MM.1S (cell line): Measurements from ENCODE around the gene C12orf56.
A peak's percentile ranks its signal among the peaks of the same experiment; 100 is the strongest.

ENCODE experiments used
- DNase-seq: peaks from one replicate; pipeline ENCODE4 v3.0.0-alpha.2; 2015
- H2AFZ ChIP-seq: fragments of 300-600 bp; sonication (generic); 2 replicates; pipeline ENCODE4 v1.6.0; 2016; ENCODE audit warnings: antibody characterized with exemption, low read length
- H3F3A ChIP-seq: fragments of 300-600 bp; sonication (generic); 2 replicates; pipeline ENCODE4 v1.6.1; 2016; ENCODE audit warnings: mild to moderate bottlenecking, antibody characterized with exemption, low read length, moderate library complexity, mixed read lengths; ENCODE audit not compliant: insufficient read depth
- H3K27ac ChIP-seq: fragments of 300-600 bp; sonication (generic); 2 replicates; pipeline ENCODE4 v1.5.1; 2016; ENCODE audit warnings: mild to moderate bottlenecking, low read length
- H3K27me3 ChIP-seq: fragments of 300-600 bp; sonication (generic); replicated peaks from 2 replicates; pipeline ENCODE4 v1.6.0; 2016; ENCODE audit warnings: low read length; ENCODE audit not compliant: insufficient read depth
- H3K36me3 ChIP-seq: fragments of 300-600 bp; sonication (generic); replicated peaks from 2 replicates; pipeline ENCODE4 v1.6.1; 2016; ENCODE audit warnings: mild to moderate bottlenecking, low read length, mixed read lengths; ENCODE audit not compliant: insufficient read depth
- H3K4me1 ChIP-seq: fragments of 300-600 bp; sonication (generic); 2 replicates; pipeline ENCODE4 v1.6.1; 2016; ENCODE audit warnings: low read length, mixed read lengths
- H3K4me2 ChIP-seq: fragments of 300-600 bp; sonication (generic); 2 replicates; pipeline ENCODE4 v1.6.0; 2016; ENCODE audit warnings: low read depth, low read length
- H3K4me3 ChIP-seq: fragments of 300-600 bp; sonication (generic); 2 replicates; pipeline ENCODE4 v1.5.1; 2016; ENCODE audit warnings: low read length, mixed read lengths
- H3K79me2 ChIP-seq: fragments of 300-600 bp; sonication (generic); 2 replicates; pipeline ENCODE4 v1.6.1; 2016; ENCODE audit warnings: mixed run types, low read length, mixed read lengths
- H3K9ac ChIP-seq: fragments of 300-600 bp; sonication (generic); 2 replicates; pipeline ENCODE4 v1.6.1; 2016; ENCODE audit warnings: low read length, mixed read lengths
- H3K9me2 ChIP-seq: fragments of 300-600 bp; sonication (generic); replicated peaks from 2 replicates; pipeline ENCODE4 v1.6.1; 2016; ENCODE audit warnings: mild to moderate bottlenecking, low read length, mixed read lengths; ENCODE audit not compliant: insufficient read depth
- H3K9me3 ChIP-seq: fragments of 300-600 bp; sonication (generic); replicated peaks from 2 replicates; pipeline ENCODE4 v1.6.1; 2016; ENCODE audit warnings: mild to moderate bottlenecking, low read length, mixed read lengths; ENCODE audit not compliant: insufficient read depth
- H4K20me1 ChIP-seq: fragments of 300-600 bp; sonication (generic); 2 replicates; pipeline ENCODE4 v1.6.1; 2016; ENCODE audit warnings: mild to moderate bottlenecking, low read length, moderate library complexity, mixed read lengths; ENCODE audit not compliant: insufficient read depth
- CTCF ChIP-seq: fragments of 300-600 bp; sonication (generic); IDR thresholded peaks from 2 replicates; pipeline ENCODE4 v1.5.1; 2016; ENCODE audit warnings: antibody characterized with exemption, low read length, mixed read lengths
- EZH2 ChIP-seq: fragments of 300-600 bp; sonication (generic); optimal IDR thresholded peaks from 2 replicates; pipeline ENCODE3; 2017; ENCODE audit warnings: low read depth, mild to moderate bottlenecking, antibody characterized with exemption, low read length, mixed read lengths
- EZH2phosphoT487 ChIP-seq: fragments of 300-600 bp; sonication (generic); IDR thresholded peaks from 2 replicates; pipeline ENCODE4 v1.6.1; 2018; ENCODE audit warnings: antibody characterized with exemption, low read length

C12orf56 gene

DNA sequence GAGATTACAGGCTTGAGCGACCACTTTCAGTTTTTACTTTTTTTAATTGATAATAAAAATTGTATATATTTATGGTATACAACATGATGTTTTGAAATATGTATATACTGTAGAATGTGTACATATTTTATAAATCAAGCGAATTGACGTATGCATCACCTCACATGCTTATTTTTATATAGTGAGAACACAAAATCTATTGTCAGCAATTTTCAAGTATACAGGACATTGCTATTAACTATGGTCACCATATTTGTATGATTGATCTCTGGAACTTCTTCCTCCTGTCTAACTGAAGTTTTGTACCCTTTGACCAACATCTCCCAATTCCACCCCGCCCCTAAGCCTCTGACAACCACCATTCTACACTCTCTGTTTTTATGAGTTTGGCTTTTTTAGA, 112.1 kb downstream of the C12orf56 start:
- DNase-seq, result no peak
- TF ChIP-seq CTCF (no peak), EZH2phosphoT487 (no peak), EZH2 (no peak)
- no peaks in the 10 kb centered on the region for H3K9me2 ChIP-seq
- no peak overlapping the region for H3K4me2 ChIP-seq
- no peak overlapping the region for H3K27ac ChIP-seq
- no peak overlapping the region for H3K4me3 ChIP-seq
- H3F3A ChIP-seq, result no peaks in the 10 kb centered on the region
- no peak overlapping the region for H3K9ac ChIP-seq
- no peaks in the 10 kb centered on the region for H3K4me1 ChIP-seq
- H2AFZ ChIP-seq, result no peak overlapping the region
- no peaks in the 10 kb centered on the region for H3K9me3 ChIP-seq
- H3K79me2 ChIP-seq, result no peaks in the 10 kb centered on the region
- no peaks in the 10 kb centered on the region for H3K27me3 ChIP-seq
- no peaks in the 10 kb centered on the region for H4K20me1 ChIP-seq
- H3K36me3 ChIP-seq, result no peaks in the 10 kb centered on the region

- no peaks in the 10 kb centered on the region for H3K79me2 ChIP-seq
- H3K4me3 ChIP-seq, result no peak overlapping the region
- H3K27me3 ChIP-seq, result no peaks in the 10 kb centered on the region
- no peaks in the 10 kb centered on the region for H3K4me1 ChIP-seq
- H3K9ac ChIP-seq, result no peak overlapping the region
- H3K9me3 ChIP-seq, result no peaks in the 10 kb centered on the region
- DNase-seq, result peak; percentile 15
- no peak overlapping the region for H3K4me2 ChIP-seq
- H3K27ac ChIP-seq, result no peak overlapping the region
- H4K20me1 ChIP-seq, result no peaks in the 10 kb centered on the region
- no peaks in the 10 kb centered on the region for H3K9me2 ChIP-seq
- no peaks in the 10 kb centered on the region for H3K36me3 ChIP-seq
- TF ChIP-seq CTCF (peak; percentile 44), EZH2 (no peak)
- no peaks in the 10 kb centered on the region for H3F3A ChIP-seq
- peak overlapping the region; percentile 43; the same call in 1 of the 2 replicates for H2AFZ ChIP-seq
Measured at GRCh38 chr12:64273527-64274403, 116.8 kb downstream of the C12orf56 start.

GRCh38 chr12:64270411-64270810, 120.1 kb downstream of the C12orf56 start:
- no peaks in the 10 kb centered on the region for H3F3A ChIP-seq
- no peaks in the 10 kb centered on the region for H3K79me2 ChIP-seq
- H3K9me3 ChIP-seq, result no peaks in the 10 kb centered on the region
- H3K27me3 ChIP-seq, result no peaks in the 10 kb centered on the region
- H3K4me1 ChIP-seq, result no peaks in the 10 kb centered on the region
- H3K9ac ChIP-seq, result no peak overlapping the region
- no peaks in the 10 kb centered on the region for H4K20me1 ChIP-seq
- no peak overlapping the region for H3K4me2 ChIP-seq
- H3K36me3 ChIP-seq, result no peaks in the 10 kb centered on the region
- no peak for DNase-seq
- TF ChIP-seq EZH2phosphoT487, result no peak
- no peak for TF ChIP-seq CTCF
- no peak for TF ChIP-seq EZH2
- H3K4me3 ChIP-seq, result no peak overlapping the region
- H3K9me2 ChIP-seq, result no peaks in the 10 kb centered on the region
- no peak overlapping the region for H2AFZ ChIP-seq
- H3K27ac ChIP-seq, result no peak overlapping the region
